ENCODE data around the gene PIBF1. TPM values are rescaled to one million over a fixed set of nuclear protein-coding genes. Genes with fewer than 3 reads are reported as not detected.

Gene PIBF1
- total and polyA plus RNA-seq, 4 donors = 3.1 to 18.3 (median 6.5) TPM

DNA sequence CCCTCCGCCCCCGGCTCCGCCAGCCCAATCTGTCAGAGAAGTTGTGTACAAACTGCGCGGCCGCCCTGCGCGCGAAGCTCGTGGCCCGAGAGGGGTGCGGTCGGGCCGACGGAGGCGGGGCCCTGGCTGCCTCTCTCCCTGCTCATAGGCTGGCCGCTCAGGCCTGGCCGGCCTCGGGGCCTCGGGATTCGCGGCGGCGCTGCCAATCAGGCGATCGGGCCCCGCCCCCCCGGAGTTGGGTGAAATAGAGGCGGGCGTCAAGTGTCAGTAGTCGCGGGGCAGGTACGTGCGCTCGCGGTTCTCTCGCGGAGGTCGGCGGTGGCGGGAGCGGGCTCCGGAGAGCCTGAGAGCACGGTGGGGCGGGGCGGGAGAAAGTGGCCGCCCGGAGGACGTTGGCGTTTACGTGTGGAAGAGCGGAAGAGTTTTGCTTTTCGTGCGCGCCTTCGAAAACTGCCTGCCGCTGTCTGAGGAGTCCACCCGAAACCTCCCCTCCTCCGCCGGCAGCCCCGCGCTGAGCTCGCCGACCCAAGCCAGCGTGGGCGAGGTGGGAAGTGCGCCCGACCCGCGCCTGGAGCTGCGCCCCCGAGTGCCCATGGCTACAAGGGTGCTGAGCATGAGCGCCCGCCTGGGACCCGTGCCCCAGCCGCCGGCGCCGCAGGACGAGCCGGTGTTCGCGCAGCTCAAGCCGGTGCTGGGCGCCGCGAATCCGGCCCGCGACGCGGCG is 277.0 kb downstream of the PIBF1 start, which contains the start of gene KLF5:
Gene KLF5 (plus strand): TSS at position 270 of the 724 bp plus-strand sequence. CDS start 323 bp downstream, at position 593.
- Histone ChIP-seq H3K9me3 (ENCODE audit: control insufficient read depth in 4 of 4, low read length in 3 of 4) (no peaks in the 10 kb centered on the region), H3K4me3 (ENCODE audit: low read depth in 1 of 3, low read length in 3 of 3) (peak within 1 kb of the TSS; percentile 68 to 86 (median 84)), H3K36me3 (ENCODE audit: control insufficient read depth in 4 of 4, insufficient read depth in 3 of 4, low read depth in 1 of 4, low read length in 3 of 4) (no peaks in the 10 kb centered on the region), H3K4me1 (ENCODE audit: control insufficient read depth in 4 of 4, insufficient read depth in 4 of 4, low read length in 3 of 4) (peaks cover 2 to 21% (median 13%) of the 10 kb centered on the region in 4 donors), H3K9ac (ENCODE audit: low read depth in 1 of 2, low read length in 2 of 2) (peak within 1 kb of the TSS in 1 of 2 donors; percentile 33), H3K27ac (ENCODE audit: low read depth in 1 of 2, low read length in 2 of 2) (no peak within 1 kb of the TSS), H3K27me3 (ENCODE audit: control insufficient read depth in 4 of 4, insufficient read depth in 4 of 4, low read length in 3 of 4) (no peaks in the 10 kb centered on the region)
- TF ChIP-seq RAD21 (IDR thresholded peaks at IDR 0.05) (peak; percentile 12 to 16), FOXA2 (IDR thresholded peaks at IDR 0.05) (peak; percentile 51), YY1 (IDR thresholded peaks at IDR 0.05) (no peak), EGR1 (IDR thresholded peaks at IDR 0.05; ENCODE audit: low read depth in 2 of 2) (peak in 1 of 2 donors; percentile 39), FOXA1 (IDR thresholded peaks at IDR 0.05) (peak; percentile 9), SP1 (IDR thresholded peaks at IDR 0.05) (peak; percentile 78)
- TF ChIP-seq, protein P1, sequence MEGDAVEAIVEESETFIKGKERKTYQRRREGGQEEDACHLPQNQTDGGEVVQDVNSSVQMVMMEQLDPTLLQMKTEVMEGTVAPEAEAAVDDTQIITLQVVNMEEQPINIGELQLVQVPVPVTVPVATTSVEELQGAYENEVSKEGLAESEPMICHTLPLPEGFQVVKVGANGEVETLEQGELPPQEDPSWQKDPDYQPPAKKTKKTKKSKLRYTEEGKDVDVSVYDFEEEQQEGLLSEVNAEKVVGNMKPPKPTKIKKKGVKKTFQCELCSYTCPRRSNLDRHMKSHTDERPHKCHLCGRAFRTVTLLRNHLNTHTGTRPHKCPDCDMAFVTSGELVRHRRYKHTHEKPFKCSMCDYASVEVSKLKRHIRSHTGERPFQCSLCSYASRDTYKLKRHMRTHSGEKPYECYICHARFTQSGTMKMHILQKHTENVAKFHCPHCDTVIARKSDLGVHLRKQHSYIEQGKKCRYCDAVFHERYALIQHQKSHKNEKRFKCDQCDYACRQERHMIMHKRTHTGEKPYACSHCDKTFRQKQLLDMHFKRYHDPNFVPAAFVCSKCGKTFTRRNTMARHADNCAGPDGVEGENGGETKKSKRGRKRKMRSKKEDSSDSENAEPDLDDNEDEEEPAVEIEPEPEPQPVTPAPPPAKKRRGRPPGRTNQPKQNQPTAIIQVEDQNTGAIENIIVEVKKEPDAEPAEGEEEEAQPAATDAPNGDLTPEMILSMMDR (IDR thresholded peaks at IDR 0.05; ENCODE audit: low read depth, low read length, missing input control) = no peak
- TF ChIP-seq, protein P2, sequence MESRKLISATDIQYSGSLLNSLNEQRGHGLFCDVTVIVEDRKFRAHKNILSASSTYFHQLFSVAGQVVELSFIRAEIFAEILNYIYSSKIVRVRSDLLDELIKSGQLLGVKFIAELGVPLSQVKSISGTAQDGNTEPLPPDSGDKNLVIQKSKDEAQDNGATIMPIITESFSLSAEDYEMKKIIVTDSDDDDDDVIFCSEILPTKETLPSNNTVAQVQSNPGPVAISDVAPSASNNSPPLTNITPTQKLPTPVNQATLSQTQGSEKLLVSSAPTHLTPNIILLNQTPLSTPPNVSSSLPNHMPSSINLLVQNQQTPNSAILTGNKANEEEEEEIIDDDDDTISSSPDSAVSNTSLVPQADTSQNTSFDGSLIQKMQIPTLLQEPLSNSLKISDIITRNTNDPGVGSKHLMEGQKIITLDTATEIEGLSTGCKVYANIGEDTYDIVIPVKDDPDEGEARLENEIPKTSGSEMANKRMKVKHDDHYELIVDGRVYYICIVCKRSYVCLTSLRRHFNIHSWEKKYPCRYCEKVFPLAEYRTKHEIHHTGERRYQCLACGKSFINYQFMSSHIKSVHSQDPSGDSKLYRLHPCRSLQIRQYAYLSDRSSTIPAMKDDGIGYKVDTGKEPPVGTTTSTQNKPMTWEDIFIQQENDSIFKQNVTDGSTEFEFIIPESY (IDR thresholded peaks at IDR 0.05) = no peak
- peak; percentile 95 for DNase-seq (ENCODE audit: low spot score)
- under 1% methylated on average over 93 of the region's 93 CpGs for WGBS

DNA sequence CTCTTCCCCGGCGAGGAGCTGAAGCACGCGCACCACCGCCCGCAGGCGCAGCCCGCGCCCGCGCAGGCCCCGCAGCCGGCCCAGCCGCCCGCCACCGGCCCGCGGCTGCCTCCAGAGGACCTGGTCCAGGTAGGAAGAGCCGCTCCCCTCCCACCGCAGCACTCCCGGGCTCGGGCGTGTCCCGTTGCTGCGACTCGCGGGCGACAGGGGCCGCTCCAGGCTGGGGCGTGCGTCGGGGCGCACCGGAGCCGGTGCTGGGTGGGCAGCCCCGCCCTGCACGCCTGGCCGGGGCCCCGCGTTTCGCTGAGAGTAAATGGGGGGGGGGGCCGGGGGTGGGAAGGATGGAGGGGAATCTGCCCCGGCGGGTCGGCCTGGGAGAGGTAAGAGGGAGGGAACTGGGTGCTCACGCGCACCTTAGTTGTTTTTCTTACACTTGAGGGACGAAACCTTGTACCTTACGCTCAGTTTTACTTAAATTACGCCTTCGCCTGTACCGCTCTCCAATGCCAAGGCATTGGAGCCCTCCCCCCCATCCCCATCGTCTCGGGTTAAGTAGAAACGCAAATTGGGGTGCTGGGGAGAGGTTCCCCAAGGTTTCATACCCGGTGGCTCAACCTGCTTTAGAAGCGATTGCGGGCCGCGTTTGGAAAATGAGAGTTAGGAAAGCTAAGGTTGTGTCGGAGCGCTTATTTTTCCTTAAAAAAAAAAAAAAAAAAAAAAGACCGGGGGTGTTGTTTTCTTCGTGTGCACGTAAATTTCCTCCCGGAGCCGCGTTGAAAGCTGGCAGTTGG is 277.7 kb downstream of the PIBF1 start:
- Histone ChIP-seq H3K9me3 (ENCODE audit: control insufficient read depth in 4 of 4, low read length in 3 of 4) (no peaks in the 10 kb centered on the region), H3K9ac (ENCODE audit: low read depth in 1 of 2, low read length in 2 of 2) (peak overlapping the region in 1 of 2 donors; percentile 33), H3K36me3 (ENCODE audit: control insufficient read depth in 4 of 4, insufficient read depth in 3 of 4, low read depth in 1 of 4, low read length in 3 of 4) (no peaks in the 10 kb centered on the region), H3K4me3 (ENCODE audit: low read depth in 1 of 3, low read length in 3 of 3) (peak overlapping the region; percentile 46 to 86 (median 84)), H3K4me1 (ENCODE audit: control insufficient read depth in 4 of 4, insufficient read depth in 4 of 4, low read length in 3 of 4) (peaks cover 2 to 21% (median 13%) of the 10 kb centered on the region in 4 donors), H3K27me3 (ENCODE audit: control insufficient read depth in 4 of 4, insufficient read depth in 4 of 4, low read length in 3 of 4) (no peaks in the 10 kb centered on the region), H3K27ac (ENCODE audit: low read depth in 1 of 2, low read length in 2 of 2) (no peak overlapping the region)
- DNase-seq (ENCODE audit: low spot score) = peak; percentile 61
- 2% methylated on average over 68 of the region's 68 CpGs for WGBS
- TF ChIP-seq JUND (IDR thresholded peaks at IDR 0.05) (no peak), RXRA (IDR thresholded peaks at IDR 0.05) (no peak), FOXA2 (IDR thresholded peaks at IDR 0.05) (no peak), YY1 (IDR thresholded peaks at IDR 0.05) (no peak), SP1 (IDR thresholded peaks at IDR 0.05) (no peak), FOXA1 (IDR thresholded peaks at IDR 0.05) (no peak), HNF4G (IDR thresholded peaks at IDR 0.05) (no peak), GABPA (IDR thresholded peaks at IDR 0.05 in 1 of 2, conservative IDR thresholded peaks at IDR 0.05 in 1 of 2) (no peak), EGR1 (IDR thresholded peaks at IDR 0.05; ENCODE audit: low read depth in 2 of 2) (no peak), HNF4A (conservative IDR thresholded peaks at IDR 0.05) (no peak)
- TF ChIP-seq, protein P1 (IDR thresholded peaks at IDR 0.05; ENCODE audit: low read depth, low read length, missing input control) = no peak
- TF ChIP-seq, protein P3, sequence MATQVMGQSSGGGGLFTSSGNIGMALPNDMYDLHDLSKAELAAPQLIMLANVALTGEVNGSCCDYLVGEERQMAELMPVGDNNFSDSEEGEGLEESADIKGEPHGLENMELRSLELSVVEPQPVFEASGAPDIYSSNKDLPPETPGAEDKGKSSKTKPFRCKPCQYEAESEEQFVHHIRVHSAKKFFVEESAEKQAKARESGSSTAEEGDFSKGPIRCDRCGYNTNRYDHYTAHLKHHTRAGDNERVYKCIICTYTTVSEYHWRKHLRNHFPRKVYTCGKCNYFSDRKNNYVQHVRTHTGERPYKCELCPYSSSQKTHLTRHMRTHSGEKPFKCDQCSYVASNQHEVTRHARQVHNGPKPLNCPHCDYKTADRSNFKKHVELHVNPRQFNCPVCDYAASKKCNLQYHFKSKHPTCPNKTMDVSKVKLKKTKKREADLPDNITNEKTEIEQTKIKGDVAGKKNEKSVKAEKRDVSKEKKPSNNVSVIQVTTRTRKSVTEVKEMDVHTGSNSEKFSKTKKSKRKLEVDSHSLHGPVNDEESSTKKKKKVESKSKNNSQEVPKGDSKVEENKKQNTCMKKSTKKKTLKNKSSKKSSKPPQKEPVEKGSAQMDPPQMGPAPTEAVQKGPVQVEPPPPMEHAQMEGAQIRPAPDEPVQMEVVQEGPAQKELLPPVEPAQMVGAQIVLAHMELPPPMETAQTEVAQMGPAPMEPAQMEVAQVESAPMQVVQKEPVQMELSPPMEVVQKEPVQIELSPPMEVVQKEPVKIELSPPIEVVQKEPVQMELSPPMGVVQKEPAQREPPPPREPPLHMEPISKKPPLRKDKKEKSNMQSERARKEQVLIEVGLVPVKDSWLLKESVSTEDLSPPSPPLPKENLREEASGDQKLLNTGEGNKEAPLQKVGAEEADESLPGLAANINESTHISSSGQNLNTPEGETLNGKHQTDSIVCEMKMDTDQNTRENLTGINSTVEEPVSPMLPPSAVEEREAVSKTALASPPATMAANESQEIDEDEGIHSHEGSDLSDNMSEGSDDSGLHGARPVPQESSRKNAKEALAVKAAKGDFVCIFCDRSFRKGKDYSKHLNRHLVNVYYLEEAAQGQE (IDR thresholded peaks at IDR 0.05) = no peak
- TF ChIP-seq, protein P2 (IDR thresholded peaks at IDR 0.05) = no peak
- TF ChIP-seq, protein P4, sequence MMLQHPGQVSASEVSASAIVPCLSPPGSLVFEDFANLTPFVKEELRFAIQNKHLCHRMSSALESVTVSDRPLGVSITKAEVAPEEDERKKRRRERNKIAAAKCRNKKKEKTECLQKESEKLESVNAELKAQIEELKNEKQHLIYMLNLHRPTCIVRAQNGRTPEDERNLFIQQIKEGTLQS (IDR thresholded peaks at IDR 0.05) = no peak
- TF ChIP-seq, protein P5, sequence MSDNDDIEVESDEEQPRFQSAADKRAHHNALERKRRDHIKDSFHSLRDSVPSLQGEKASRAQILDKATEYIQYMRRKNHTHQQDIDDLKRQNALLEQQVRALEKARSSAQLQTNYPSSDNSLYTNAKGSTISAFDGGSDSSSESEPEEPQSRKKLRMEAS (IDR thresholded peaks at IDR 0.05) = no peak
